HepG2 (cell line): ENCODE measurements around the gene MLLT10.

Experiments
- CTCF ChIP-seq: sonication (generic); formaldehyde crosslinking; IDR thresholded peaks from 2 replicates; pipeline ENCODE4 v1.5.0; 2020; ENCODE audit warnings: mild to moderate bottlenecking, missing genetic modification reagents, moderate library complexity
- HDAC1 ChIP-seq: sonication (generic); formaldehyde crosslinking; IDR thresholded peaks from 2 replicates; pipeline ENCODE4 v1.5.1; 2020; ENCODE audit warnings: mild to moderate bottlenecking, missing genetic modification reagents
- ZNF788 ChIP-seq: sonication (generic); formaldehyde crosslinking; IDR thresholded peaks from 2 replicates; pipeline ENCODE4 v1.5.0; 2020; ENCODE audit warnings: mild to moderate bottlenecking, missing genetic modification reagents, borderline replicate concordance

GRCh38 chr10:21523557-21524008 lies 10.4 kb upstream of the MLLT10 start:
- TF ChIP-seq ZNF788 (CRISPR knock-in tag) (no peak), CTCF (CRISPR knock-in tag) (0 out of 2 replicates have a peak, but pooled peaks have one; percentile 7), HDAC1 (peak; percentile 40; the same call in 1 of the 2 replicates)
